Activated naive CD8-positive, alpha-beta T cell treated with anti-CD3 and anti-CD28 coated beads, Interleukin-2, amount 10 ng/mL, durations not matched to agents 7 days and 5 days (primary cell): Measurements from ENCODE around the gene ZGRF1. TPM values are rescaled to one million over a fixed set of nuclear protein-coding genes. Genes with fewer than 3 reads are reported as not detected.
"Not testable (repeated sequence)": the region's sequence is repeated elsewhere in the genome, so short reads cannot be mapped to it uniquely, and the experiment has no call there.

Source experiments
- ATAC-seq: fragments of 150-1000 bp; cut with Tn5 transposase; one replicate; pipeline ENCODE4 v1.10.0; 2021; ENCODE audit warnings: low read depth, moderate library complexity
- POLR2A ChIA-PET: fragments of 350-600 bp; sonication (Branson Sonifier 250); formaldehyde crosslinking; loops from one replicate; lab custom pipeline; 2021; ENCODE audit warnings: antibody characterized with exemption; lab: Charles Lee
- DNase-seq: peaks from one replicate; pipeline ENCODE4 v3.0.0; 2021
- H3K27ac Mint-ChIP-seq: one replicate; pipeline ENCODE4 v1.8.0; 2022; ENCODE audit warnings: mild to moderate bottlenecking, mixed read lengths
- H3K27me3 Mint-ChIP-seq: one replicate; pipeline ENCODE4 v1.8.0; 2022; ENCODE audit warnings: mild to moderate bottlenecking, moderate library complexity, mixed read lengths
- H3K36me3 Mint-ChIP-seq: one replicate; pipeline ENCODE4 v1.8.0; 2021; ENCODE audit warnings: mild to moderate bottlenecking, mixed read lengths
- H3K4me1 Mint-ChIP-seq: one replicate; pipeline ENCODE4 v1.8.0; 2021; ENCODE audit warnings: mixed read lengths
- H3K4me3 Mint-ChIP-seq: one replicate; pipeline ENCODE4 v1.8.0; 2022; ENCODE audit warnings: mild to moderate bottlenecking, moderate library complexity, mixed read lengths
- H3K9me3 Mint-ChIP-seq: one replicate; pipeline ENCODE4 v1.8.0; 2021; ENCODE audit warnings: mixed read lengths
- total RNA-seq, 2 experiments: library from RNA; stranded (reverse); gene quantifications; one replicate each; pipeline ENCODE4 v1.2.3, GENCODE V29; 2021

The ZGRF1 gene
- total RNA-seq, 2 experiments from 2014 or later: 43.2 to 43.9 TPM

DNA sequence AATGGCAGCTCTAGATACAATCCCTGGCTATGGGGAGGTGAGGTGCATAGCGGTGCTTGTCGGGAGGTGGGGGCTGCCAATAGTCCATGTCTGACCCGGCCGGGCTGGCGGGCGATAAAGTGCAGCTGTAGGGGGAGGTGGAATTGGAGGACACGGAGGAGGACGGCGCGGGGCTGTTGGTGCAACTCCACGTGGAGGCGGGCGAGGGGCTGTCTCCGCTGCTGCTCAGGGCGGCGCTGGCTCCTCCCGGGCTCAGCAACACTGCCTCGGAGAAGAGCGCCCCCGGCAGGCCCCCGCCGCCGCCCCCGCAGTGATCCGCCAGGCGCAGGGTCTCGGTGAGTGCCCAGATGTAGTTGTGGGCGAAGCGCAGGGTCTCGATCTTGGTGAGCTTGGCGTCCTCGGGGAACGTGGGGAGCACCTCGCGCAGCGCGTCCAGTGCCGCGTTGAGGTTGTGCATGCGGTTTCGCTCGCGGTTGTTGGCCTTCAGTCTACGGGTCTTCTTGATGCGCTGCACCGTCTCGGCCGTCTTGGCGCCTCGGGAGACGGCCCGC lies 122.0 kb downstream of the ZGRF1 start:
- no peak for ATAC-seq
- peak overlapping the region; percentile 94 for H3K4me3 Mint-ChIP-seq
- no peak overlapping the region for H3K27ac Mint-ChIP-seq
- H3K27me3 Mint-ChIP-seq: peaks cover 84% of the 10 kb centered on the region
- no peak for DNase-seq
- H3K4me1 Mint-ChIP-seq: peaks cover 44% of the 10 kb centered on the region
- H3K9me3 Mint-ChIP-seq: no peaks in the 10 kb centered on the region
- POLR2A ChIA-PET: interaction anchor here (1.0 kb wide), 1 partner anchor 229 kb away, joined by 4 read pairs; the partner anchor contains the start of gene TIFA
- H3K36me3 Mint-ChIP-seq: no peaks in the 10 kb centered on the region

GRCh38 chr4:112513971-112514646 lies 122.6 kb downstream of the ZGRF1 start:
- no peaks in the 10 kb centered on the region for H3K9me3 Mint-ChIP-seq
- no peak overlapping the region for H3K27ac Mint-ChIP-seq
- peaks cover 84% of the 10 kb centered on the region for H3K27me3 Mint-ChIP-seq
- peak overlapping the region; percentile 94 for H3K4me3 Mint-ChIP-seq
- POLR2A ChIA-PET: interaction anchor here (1.0 kb wide), 1 partner anchor 228 kb away, joined by 4 read pairs; the partner anchor contains the start of gene TIFA
- H3K4me1 Mint-ChIP-seq: peaks cover 49% of the 10 kb centered on the region
- no peaks in the 10 kb centered on the region for H3K36me3 Mint-ChIP-seq
- DNase-seq (peak; percentile 29), ATAC-seq (no peak)

DNA sequence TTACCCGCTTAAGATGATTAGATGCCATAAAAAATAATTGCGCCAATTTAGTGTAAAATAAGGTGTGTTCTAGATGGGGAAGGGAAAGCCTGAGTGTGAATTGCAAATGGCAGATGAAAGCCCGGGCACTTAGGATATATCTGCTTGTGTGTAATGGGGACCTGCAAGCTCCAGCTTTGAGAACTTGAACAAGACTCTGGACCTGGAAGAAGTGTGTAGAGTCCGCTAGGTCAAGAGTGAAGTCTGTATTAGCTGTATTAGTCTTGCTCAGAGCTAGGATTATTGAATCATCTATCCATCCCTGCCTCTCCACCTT lies 124.9 kb downstream of the ZGRF1 start:
- ATAC-seq: no peak
- H3K36me3 Mint-ChIP-seq: no peaks in the 10 kb centered on the region
- DNase-seq: no peak
- H3K9me3 Mint-ChIP-seq: no peaks in the 10 kb centered on the region
- H3K27me3 Mint-ChIP-seq: peaks cover 83% of the 10 kb centered on the region
- POLR2A ChIA-PET: no interaction called here
- peaks cover 36% of the 10 kb centered on the region for H3K4me1 Mint-ChIP-seq
- H3K27ac Mint-ChIP-seq: no peak overlapping the region
- H3K4me3 Mint-ChIP-seq: peak overlapping the region; percentile 10

- Mint-ChIP-seq H3K4me1 (peaks cover 35% of the 10 kb centered on the region), H3K4me3 (peak overlapping the region; percentile 45)
Observed at GRCh38 chr4:112511093-112511802, 125.5 kb downstream of the ZGRF1 start.

DNA sequence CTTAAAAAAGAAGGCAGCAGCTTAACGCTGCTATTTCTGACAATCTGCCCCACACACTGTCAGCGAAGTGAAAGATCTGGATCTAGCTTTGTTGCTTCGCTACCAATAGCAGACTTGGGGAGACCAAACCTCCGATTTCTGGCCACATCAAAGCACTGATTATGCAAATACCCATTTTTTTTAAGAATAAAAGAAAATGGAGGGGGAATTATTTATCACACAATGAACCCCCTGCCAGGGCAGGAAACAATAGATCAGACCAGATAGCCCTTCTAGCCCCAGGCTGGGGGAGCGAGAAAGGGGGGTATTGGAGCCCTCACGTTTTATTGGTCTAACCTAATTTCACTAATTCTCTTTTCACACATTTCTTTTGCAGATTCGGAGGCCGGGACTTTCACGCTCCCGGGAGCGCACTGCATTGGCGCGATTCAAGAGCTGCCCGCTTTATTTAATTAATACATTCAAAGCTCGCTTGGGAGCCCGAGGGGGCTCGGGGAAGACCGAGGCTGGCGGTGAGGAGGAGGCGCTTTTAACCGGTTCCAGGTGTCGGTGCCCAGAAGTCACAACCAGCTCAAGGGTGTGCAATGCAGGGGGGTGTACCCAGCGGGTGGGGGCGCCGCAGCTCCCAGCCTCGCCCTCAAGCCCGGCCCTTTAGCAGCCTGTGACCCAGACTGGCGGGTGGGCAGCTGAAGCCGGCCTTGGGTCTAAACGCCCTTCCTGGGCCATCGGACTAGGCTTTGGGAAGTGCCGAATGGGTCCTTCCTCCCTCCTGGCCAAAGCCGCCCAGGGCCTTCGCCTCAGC lies 126.2 kb downstream of the ZGRF1 start:
- peaks cover 35% of the 10 kb centered on the region for H3K4me1 Mint-ChIP-seq
- no peak for ATAC-seq
- H3K36me3 Mint-ChIP-seq: no peaks in the 10 kb centered on the region
- peak; percentile 39 for DNase-seq
- no peak overlapping the region for H3K27ac Mint-ChIP-seq
- POLR2A ChIA-PET: no interaction called here
- peaks cover 86% of the 10 kb centered on the region for H3K27me3 Mint-ChIP-seq
- peak overlapping the region; percentile 67 for H3K4me3 Mint-ChIP-seq
- H3K9me3 Mint-ChIP-seq: no peaks in the 10 kb centered on the region

More at GRCh38 chr4:112511093-112511802, 125.5 kb downstream of the ZGRF1 start:
- no peaks in the 10 kb centered on the region for H3K9me3 Mint-ChIP-seq
- POLR2A ChIA-PET: no interaction called here
- ATAC-seq (no peak), DNase-seq (peak; percentile 31)
- no peaks in the 10 kb centered on the region for H3K36me3 Mint-ChIP-seq
- H3K27me3 Mint-ChIP-seq: peaks cover 83% of the 10 kb centered on the region
- H3K27ac Mint-ChIP-seq: no peak overlapping the region

GRCh38 chr4:112509243-112510141 lies 127.2 kb downstream of the ZGRF1 start:
- DNase-seq (peak; percentile 37), ATAC-seq (no peak)
- H3K36me3 Mint-ChIP-seq: no peaks in the 10 kb centered on the region
- peak overlapping the region; percentile 71 for H3K4me3 Mint-ChIP-seq
- H3K9me3 Mint-ChIP-seq: no peaks in the 10 kb centered on the region
- peaks cover 32% of the 10 kb centered on the region for H3K4me1 Mint-ChIP-seq
- POLR2A ChIA-PET: no interaction called here
- peaks cover 88% of the 10 kb centered on the region for H3K27me3 Mint-ChIP-seq
- H3K27ac Mint-ChIP-seq: no peak overlapping the region

- Mint-ChIP-seq H3K27ac (no peak overlapping the region), H3K4me3 (peak overlapping the region; percentile 26), H3K36me3 (no peaks in the 10 kb centered on the region), H3K9me3 (no peaks in the 10 kb centered on the region), H3K4me1 (peaks cover 25% of the 10 kb centered on the region), H3K27me3 (peaks cover 86% of the 10 kb centered on the region)
- no peak for DNase-seq
- POLR2A ChIA-PET: no interaction called here
- ATAC-seq: no peak
Observed at GRCh38 chr4:112508356-112508755, 128.4 kb downstream of the ZGRF1 start.

DNA sequence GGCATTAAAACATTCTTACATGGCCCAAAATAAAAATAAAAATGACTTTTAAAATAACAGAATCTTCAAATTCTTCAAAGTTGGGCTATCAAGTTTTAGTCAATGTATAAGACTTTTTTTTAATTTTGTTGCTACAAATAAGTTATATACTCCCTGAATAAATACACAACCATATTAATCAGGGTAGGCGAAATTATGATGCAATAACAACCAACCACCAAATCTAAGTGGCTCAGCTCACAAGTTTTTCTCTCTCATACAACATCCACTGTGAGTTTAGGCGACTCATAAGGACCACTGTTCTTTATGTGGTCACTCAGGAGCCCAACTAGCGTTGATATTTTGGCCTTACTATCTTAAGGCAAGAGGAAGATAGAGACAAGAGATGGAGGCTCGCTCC lies 131.9 kb downstream of the ZGRF1 start:
- POLR2A ChIA-PET: no interaction called here

GRCh38 chr4:112502871-112503270 lies 133.8 kb downstream of the ZGRF1 start:
- no peak overlapping the region for H3K27ac Mint-ChIP-seq
- no peaks in the 10 kb centered on the region for H3K9me3 Mint-ChIP-seq

More for the DNA sequence above, 131.9 kb downstream of the ZGRF1 start:
- Mint-ChIP-seq H3K9me3 (no peaks in the 10 kb centered on the region), H3K27ac (no peak overlapping the region), H3K36me3 (no peaks in the 10 kb centered on the region), H3K4me3 (no peak overlapping the region), H3K27me3 (peaks cover 73% of the 10 kb centered on the region), H3K4me1 (peaks cover 9% of the 10 kb centered on the region)
- DNase-seq (no peak), ATAC-seq (no peak)

GRCh38 chr4:112492321-112492720 lies 144.4 kb downstream of the ZGRF1 start:
- Mint-ChIP-seq H3K9me3 (peaks cover 10% of the 10 kb centered on the region), H3K4me3 (no peak overlapping the region), H3K36me3 (no peaks in the 10 kb centered on the region), H3K4me1 (no peaks in the 10 kb centered on the region), H3K27ac (no peak overlapping the region), H3K27me3 (peaks cover 11% of the 10 kb centered on the region)
- no peak for ATAC-seq
- DNase-seq: no peak
- POLR2A ChIA-PET: no interaction called here

More at GRCh38 chr4:112502871-112503270, 133.8 kb downstream of the ZGRF1 start:
- ATAC-seq: no peak
- Mint-ChIP-seq H3K4me1 (no peaks in the 10 kb centered on the region), H3K36me3 (no peaks in the 10 kb centered on the region), H3K27me3 (peaks cover 56% of the 10 kb centered on the region), H3K4me3 (no peak overlapping the region)
- DNase-seq: no peak
- POLR2A ChIA-PET: no interaction called here

DNA sequence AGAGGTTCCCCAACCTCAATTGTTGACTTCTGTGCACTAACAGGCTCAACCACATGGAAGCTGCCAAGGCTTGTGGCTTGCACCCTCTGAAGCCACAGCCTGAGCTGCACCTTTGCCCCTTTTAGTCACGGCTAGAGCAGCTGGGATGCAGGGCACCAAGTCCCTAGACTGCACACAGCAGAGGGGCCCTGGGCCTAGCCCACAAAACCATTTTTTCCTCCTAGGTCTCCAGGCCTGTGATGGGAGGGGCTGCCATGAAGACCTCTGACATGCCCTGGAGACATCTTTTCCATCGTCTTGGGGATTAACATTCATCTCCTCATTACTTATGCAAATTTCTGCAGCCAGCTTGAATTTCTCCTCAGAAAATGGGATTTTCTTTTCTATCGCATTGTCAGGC lies 145.9 kb downstream of the ZGRF1 start:
- ATAC-seq, DNase-seq, POLR2A ChIA-PET, H3K4me1 Mint-ChIP-seq, H3K27ac Mint-ChIP-seq, H3K36me3 Mint-ChIP-seq, H3K9me3 Mint-ChIP-seq, H3K4me3 Mint-ChIP-seq: not testable (repeated sequence)
- peaks cover 11% of the 10 kb centered on the region for H3K27me3 Mint-ChIP-seq
